ENCODE measurements around the gene FER.
"Not testable (repeated sequence)": the region's sequence is repeated elsewhere in the genome, so short reads cannot be mapped to it uniquely, and the experiment has no call there.

FER gene

GRCh38 chr5:108747774-108748400 is at the start of gene FER:
TSS of gene FER (plus strand) at chr5:108747897. CDS start at chr5:108798183, 50,286 bp downstream.
- peak; percentile 94 for DNase-seq (ENCODE audit: low read depth)

- not testable (repeated sequence) for DNase-seq (ENCODE audit: low read depth)
These were observed 47.3 kb upstream of the FER start for GRCh38 chr5:108700388-108700787.

- no peak for DNase-seq (ENCODE audit: low read depth)
These were observed 46.8 kb upstream of the FER start for GRCh38 chr5:108700930-108701329.

GRCh38 chr5:108702546-108702945 is 45.2 kb upstream of the FER start:
- no peak for DNase-seq (ENCODE audit: low read depth)

GRCh38 chr5:108703313-108703712 is 44.4 kb upstream of the FER start:
- no peak for DNase-seq (ENCODE audit: low read depth)

- DNase-seq (ENCODE audit: low read depth) = no peak
These were observed 40.6 kb upstream of the FER start for GRCh38 chr5:108707141-108707540.

GRCh38 chr5:108711898-108712297 is 35.8 kb upstream of the FER start:
- DNase-seq (ENCODE audit: low read depth) = no peak

GRCh38 chr5:108715408-108715807 is 32.3 kb upstream of the FER start:
- no peak for DNase-seq (ENCODE audit: low read depth)

- peak; percentile 41 for DNase-seq (ENCODE audit: low read depth)
These were observed 27.3 kb upstream of the FER start for GRCh38 chr5:108720391-108720790.

GRCh38 chr5:108726446-108727235 is 21.1 kb upstream of the FER start:
- DNase-seq (ENCODE audit: low read depth) = peak; percentile 61

GRCh38 chr5:108727236-108727650 is 20.5 kb upstream of the FER start:
- peak; percentile 43 for DNase-seq (ENCODE audit: low read depth)

GRCh38 chr5:108727651-108728565 is 19.8 kb upstream of the FER start:
- peak; percentile 94 for DNase-seq (ENCODE audit: low read depth)

GRCh38 chr5:108728566-108729241 is 19.0 kb upstream of the FER start:
- peak; percentile 14 for DNase-seq (ENCODE audit: low read depth)

GRCh38 chr5:108729242-108729615 is 18.5 kb upstream of the FER start:
- peak; percentile 31 for DNase-seq (ENCODE audit: low read depth)

- DNase-seq (ENCODE audit: low read depth) = peak; percentile 61
These were observed 16.9 kb upstream of the FER start for GRCh38 chr5:108730617-108731340.

GRCh38 chr5:108735790-108736189 is 11.9 kb upstream of the FER start:
- no peak for DNase-seq (ENCODE audit: low read depth)

GRCh38 chr5:108736855-108737254 is 10.8 kb upstream of the FER start:
- no peak for DNase-seq (ENCODE audit: low read depth)

GRCh38 chr5:108739376-108739775 is 8.3 kb upstream of the FER start:
- no peak for DNase-seq (ENCODE audit: low read depth)

GRCh38 chr5:108739906-108740305 is 7.8 kb upstream of the FER start:
- no peak for DNase-seq (ENCODE audit: low read depth)

- DNase-seq (ENCODE audit: low read depth) = no peak
These were observed 4.4 kb upstream of the FER start for GRCh38 chr5:108743319-108743718.

GRCh38 chr5:108743846-108744245 is 3.9 kb upstream of the FER start:
- DNase-seq (ENCODE audit: low read depth) = no peak

All from ELR (cell line).